CD4-positive, alpha-beta T cell treated with Interleukin-2 at 100 ng/mL for 4 hours (primary cell): Measurements from ENCODE around the gene MARCHF3.
"Not testable (repeated sequence)": the region's sequence is repeated elsewhere in the genome, so short reads cannot be mapped to it uniquely, and the experiment has no call there.

Experiments
- DNase-seq: peaks from one replicate; pipeline ENCODE4 v3.0.0-alpha.2; 2020; ENCODE audit warnings: low spot score

Gene MARCHF3

GRCh38 chr5:126917918-126918614 lies 112.3 kb downstream of the MARCHF3 start:
- DNase-seq: no peak

- DNase-seq: no peak
Measured at GRCh38 chr5:126915496-126915895, 114.9 kb downstream of the MARCHF3 start.

- no peak for DNase-seq
Measured at GRCh38 chr5:126914801-126915436, 115.4 kb downstream of the MARCHF3 start.

GRCh38 chr5:126912616-126913200 lies 117.7 kb downstream of the MARCHF3 start:
- no peak for DNase-seq

- DNase-seq: no peak
Measured at GRCh38 chr5:126911986-126912385, 118.4 kb downstream of the MARCHF3 start.

GRCh38 chr5:126909856-126910255 lies 120.5 kb downstream of the MARCHF3 start:
- no peak for DNase-seq

- not testable (repeated sequence) for DNase-seq
Measured at GRCh38 chr5:126904407-126904806, 126.0 kb downstream of the MARCHF3 start.

GRCh38 chr5:126900796-126901195 lies 129.6 kb downstream of the MARCHF3 start:
- no peak for DNase-seq

- no peak for DNase-seq
Measured at GRCh38 chr5:126899476-126899875, 130.9 kb downstream of the MARCHF3 start.

GRCh38 chr5:126897851-126898630 lies 132.3 kb downstream of the MARCHF3 start:
- DNase-seq: no peak

GRCh38 chr5:126896170-126896702 lies 134.1 kb downstream of the MARCHF3 start:
- no peak for DNase-seq

GRCh38 chr5:126895712-126896111 lies 134.6 kb downstream of the MARCHF3 start:
- DNase-seq: not testable (repeated sequence)

GRCh38 chr5:126890414-126890813 lies 139.9 kb downstream of the MARCHF3 start:
- not testable (repeated sequence) for DNase-seq

GRCh38 chr5:126888175-126888574 lies 142.2 kb downstream of the MARCHF3 start:
- no peak for DNase-seq

- no peak for DNase-seq
Measured at GRCh38 chr5:126884269-126884819, 146.0 kb downstream of the MARCHF3 start.

GRCh38 chr5:126883564-126884245 lies 146.7 kb downstream of the MARCHF3 start:
- DNase-seq: no peak

- no peak for DNase-seq
Measured at GRCh38 chr5:126881821-126882600, 148.3 kb downstream of the MARCHF3 start.

GRCh38 chr5:126878634-126879033 lies 151.7 kb downstream of the MARCHF3 start:
- no peak for DNase-seq

GRCh38 chr5:126878085-126878484 lies 152.3 kb downstream of the MARCHF3 start:
- no peak for DNase-seq

GRCh38 chr5:126877602-126878001 lies 152.8 kb downstream of the MARCHF3 start:
- DNase-seq: no peak
